Stomach smooth muscle (tissue), 2 donors: ENCODE data around the gene SLC1A1.
"Not testable (repeated sequence)": the region's sequence is repeated elsewhere in the genome, so short reads cannot be mapped to it uniquely, and the experiment has no call there.

Experiments
- H3K27ac ChIP-seq: one replicate; pipeline ENCODE4 v1.7.0; 2013; ENCODE audit warnings: mild to moderate bottlenecking, low read length, inconsistent platforms
- H3K27me3 ChIP-seq, 2 donors: one replicate each; pipeline ENCODE4 v1.7.0; 2013; ENCODE audit warnings: low read length in 2 of 2; ENCODE audit not compliant: insufficient read depth in 2 of 2, control insufficient read depth in 1 of 2
- H3K36me3 ChIP-seq, 2 donors: one replicate each; pipeline ENCODE4 v1.7.0; 2013; ENCODE audit warnings: low read length in 2 of 2; ENCODE audit not compliant: control insufficient read depth in 2 of 2, insufficient read depth in 2 of 2
- H3K4me1 ChIP-seq: one replicate; pipeline ENCODE4 v1.7.0; 2013; ENCODE audit warnings: low read length; ENCODE audit not compliant: control insufficient read depth, insufficient read depth
- H3K4me3 ChIP-seq, 2 donors: one replicate each; pipeline ENCODE4 v1.7.0; 2013; ENCODE audit warnings: low read length in 2 of 2
- H3K9ac ChIP-seq, 2 donors: one replicate each; pipeline ENCODE4 v1.7.0; 2013; ENCODE audit warnings: low read length in 2 of 2, mild to moderate bottlenecking in 1 of 2
- H3K9me3 ChIP-seq, 2 donors: one replicate each; pipeline ENCODE4 v1.7.0; 2013; ENCODE audit warnings: low read length in 2 of 2; ENCODE audit not compliant: control insufficient read depth in 2 of 2
- donor health status: healthy.
- donor health status: Pancreatic carcinoma.

The SLC1A1 gene

DNA sequence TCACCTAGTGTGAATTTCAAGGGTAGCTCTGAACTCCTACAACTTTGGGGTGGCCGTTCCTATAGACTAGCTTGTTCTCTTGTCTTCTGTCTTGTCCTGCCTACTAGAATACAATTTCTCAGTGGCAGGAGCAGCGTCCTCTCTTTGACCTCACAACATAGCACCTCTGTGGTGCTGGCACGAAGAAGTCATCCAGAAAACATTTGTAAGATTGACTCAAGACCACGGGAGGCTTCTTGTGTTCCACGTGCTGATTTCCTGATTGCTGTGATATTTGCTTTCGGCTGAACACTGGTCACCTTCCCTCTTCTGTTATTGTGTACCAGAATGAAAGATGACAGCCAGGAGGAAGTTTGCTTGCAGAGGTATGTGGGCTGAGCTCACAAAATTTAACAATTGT, 27.0 kb downstream of the SLC1A1 start:
- Histone ChIP-seq H3K4me3 (no peak overlapping the region), H3K9ac (no peak overlapping the region), H3K36me3 (no peaks in the 10 kb centered on the region), H3K27ac (peak overlapping the region; percentile 26), H3K27me3 (no peaks in the 10 kb centered on the region), H3K4me1 (peaks cover 12% of the 10 kb centered on the region), H3K9me3 (no peaks in the 10 kb centered on the region)

DNA sequence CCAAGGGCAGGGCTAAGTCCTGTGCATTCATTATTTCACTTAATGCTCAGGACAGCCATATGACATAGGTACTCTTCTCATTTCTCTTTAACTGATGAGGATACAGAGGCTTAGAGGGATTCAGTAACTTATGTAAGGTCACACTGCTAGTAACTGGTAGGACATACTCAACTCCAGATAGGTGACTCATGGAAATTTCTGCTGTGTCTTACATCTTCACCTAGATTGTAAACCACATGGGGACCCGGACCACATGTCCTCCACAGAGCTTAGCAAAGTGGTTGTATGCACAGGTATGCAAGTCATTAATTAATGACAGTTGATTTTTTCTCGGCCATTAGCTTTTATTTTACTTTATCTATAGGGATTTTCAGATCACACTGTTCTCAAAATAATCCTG, 29.3 kb downstream of the SLC1A1 start:
- Histone ChIP-seq H3K27me3 (no peaks in the 10 kb centered on the region), H3K9me3 (no peaks in the 10 kb centered on the region), H3K4me1 (peaks cover 12% of the 10 kb centered on the region), H3K36me3 (no peaks in the 10 kb centered on the region), H3K4me3 (no peak overlapping the region), H3K9ac (no peak overlapping the region), H3K27ac (no peak overlapping the region)

DNA sequence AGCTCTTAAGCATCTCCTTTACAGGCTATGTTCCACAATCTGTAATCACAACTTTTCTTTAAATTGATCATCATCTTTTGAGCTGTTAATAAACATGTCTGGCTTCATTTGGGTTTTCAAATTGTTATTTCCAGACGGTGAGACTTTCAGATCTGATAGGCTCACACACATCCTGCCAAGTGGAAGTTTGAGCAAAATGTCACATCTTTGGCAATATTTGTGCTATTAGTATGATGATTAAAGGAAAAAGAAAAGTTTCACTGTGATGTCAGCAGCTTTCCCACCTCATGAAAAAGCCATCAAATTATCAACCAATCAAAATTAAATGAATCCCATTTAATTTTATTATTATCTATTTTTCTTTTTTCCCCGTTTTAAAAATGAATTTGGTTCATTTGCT, 29.8 kb downstream of the SLC1A1 start:
- Histone ChIP-seq H3K27me3 (no peaks in the 10 kb centered on the region), H3K36me3 (no peaks in the 10 kb centered on the region), H3K9ac (no peak overlapping the region), H3K4me3 (no peak overlapping the region), H3K4me1 (peaks cover 12% of the 10 kb centered on the region), H3K27ac (no peak overlapping the region), H3K9me3 (no peaks in the 10 kb centered on the region)

DNA sequence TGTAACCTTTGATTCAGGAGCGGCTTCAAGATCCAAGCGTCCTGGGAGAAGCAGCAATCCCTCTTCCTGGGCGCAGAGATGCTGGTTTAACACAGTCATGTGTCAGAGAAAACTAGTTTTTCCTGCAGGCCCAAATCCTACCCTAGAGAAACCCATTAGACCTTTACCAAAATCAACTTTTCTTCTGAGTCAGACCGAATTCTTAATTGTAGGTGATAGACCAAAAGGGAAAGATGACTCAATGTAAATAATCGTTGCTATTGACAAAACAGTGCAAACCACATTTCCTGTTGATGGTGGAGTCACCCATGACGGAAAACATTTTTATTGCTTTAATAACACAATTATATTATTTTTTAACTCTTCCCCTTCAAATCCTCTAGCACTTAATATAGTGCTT, 40.1 kb downstream of the SLC1A1 start:
- H3K9me3 ChIP-seq = no peaks in the 10 kb centered on the region

DNA sequence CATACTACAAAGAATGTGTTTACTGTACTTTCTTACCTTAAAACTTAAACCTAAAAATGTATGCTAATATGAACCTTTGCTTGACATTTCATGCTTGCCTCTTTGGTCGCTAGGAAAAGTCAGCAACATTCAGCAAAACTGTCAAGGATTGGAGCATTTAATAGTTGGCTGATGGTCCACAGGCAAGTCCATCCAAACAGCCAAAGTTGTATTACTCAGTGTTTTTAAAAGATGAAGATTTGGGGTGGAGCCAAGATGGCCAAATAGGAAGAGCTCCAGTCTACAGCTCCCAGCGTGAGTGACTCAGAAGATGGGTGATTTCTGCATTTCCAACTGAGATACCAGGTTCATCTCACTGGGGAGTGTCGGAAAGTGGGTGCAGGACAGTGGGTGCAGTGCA, 40.6 kb downstream of the SLC1A1 start:
- H3K9ac ChIP-seq, H3K27me3 ChIP-seq, H3K4me3 ChIP-seq, H3K4me1 ChIP-seq, H3K27ac ChIP-seq, H3K36me3 ChIP-seq, H3K9me3 ChIP-seq: not testable (repeated sequence)

More for the DNA sequence above, 40.1 kb downstream of the SLC1A1 start:
- Histone ChIP-seq H3K36me3 (no peaks in the 10 kb centered on the region), H3K27ac (no peak overlapping the region), H3K4me1 (no peaks in the 10 kb centered on the region), H3K27me3 (no peaks in the 10 kb centered on the region), H3K9ac (no peak overlapping the region), H3K4me3 (no peak overlapping the region)

DNA sequence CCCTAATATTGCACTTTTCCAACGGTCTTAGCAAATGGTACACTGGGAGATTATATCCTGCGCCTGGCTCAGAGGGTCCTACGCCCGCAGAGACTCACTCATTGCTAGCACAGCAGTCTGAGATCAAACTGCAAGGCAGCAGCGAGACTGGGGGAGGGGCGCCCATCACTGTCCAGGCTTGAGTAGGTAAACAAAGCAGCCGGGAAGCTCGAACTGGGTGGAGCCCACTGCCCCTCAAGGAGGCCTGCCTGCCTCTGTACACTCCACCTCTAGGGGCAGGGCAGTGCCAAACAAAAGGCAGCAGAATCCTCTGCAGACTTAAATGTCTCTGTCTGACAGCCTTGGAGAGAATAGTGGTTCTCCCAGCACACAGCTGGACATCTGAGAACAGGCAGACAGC, 41.1 kb downstream of the SLC1A1 start:
- H3K27me3 ChIP-seq, H3K36me3 ChIP-seq, H3K4me1 ChIP-seq, H3K9ac ChIP-seq, H3K4me3 ChIP-seq, H3K9me3 ChIP-seq, H3K27ac ChIP-seq: not testable (repeated sequence)

DNA sequence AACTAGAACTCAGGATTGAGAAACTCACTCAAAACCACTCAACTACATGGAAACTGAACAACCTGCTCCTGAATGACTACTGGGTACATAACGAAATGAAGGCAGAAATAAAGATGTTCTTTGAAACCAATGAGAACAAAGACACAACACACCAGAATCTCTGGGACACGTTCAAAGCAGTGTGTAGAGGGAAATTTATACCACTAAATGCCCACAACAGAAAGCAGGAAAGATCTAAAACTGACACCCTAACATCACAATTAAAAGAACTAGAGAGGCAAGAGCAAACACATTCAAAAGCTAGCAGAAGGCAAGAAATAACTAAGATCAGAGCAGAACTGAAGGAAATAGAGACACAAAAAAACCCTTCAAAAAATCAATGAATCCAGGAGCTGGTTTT, 43.6 kb downstream of the SLC1A1 start:
- H3K4me1 ChIP-seq, H3K36me3 ChIP-seq, H3K9me3 ChIP-seq, H3K27ac ChIP-seq, H3K27me3 ChIP-seq, H3K4me3 ChIP-seq, H3K9ac ChIP-seq: not testable (repeated sequence)

DNA sequence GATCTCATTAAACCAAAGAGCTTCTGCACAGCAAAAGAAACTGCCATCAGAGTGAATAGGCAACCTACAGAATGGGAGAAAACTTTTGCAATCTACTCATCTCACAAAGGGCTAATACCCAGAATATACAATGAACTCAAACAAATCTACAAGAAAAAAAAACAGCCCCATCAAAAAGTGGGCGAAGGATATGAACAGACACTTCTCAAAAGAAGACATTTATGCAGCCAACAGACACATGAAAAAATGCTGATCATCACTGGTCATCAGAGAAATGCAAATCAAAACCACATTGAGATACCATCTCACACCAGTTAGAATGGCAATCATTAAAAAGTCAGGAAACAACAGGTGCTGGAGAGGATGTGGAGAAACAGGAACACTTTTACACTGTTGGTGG, 45.9 kb downstream of the SLC1A1 start:
- not testable (repeated sequence) for H3K9me3 ChIP-seq, H3K27me3 ChIP-seq, H3K9ac ChIP-seq, H3K36me3 ChIP-seq, H3K4me3 ChIP-seq, H3K4me1 ChIP-seq, H3K27ac ChIP-seq

DNA sequence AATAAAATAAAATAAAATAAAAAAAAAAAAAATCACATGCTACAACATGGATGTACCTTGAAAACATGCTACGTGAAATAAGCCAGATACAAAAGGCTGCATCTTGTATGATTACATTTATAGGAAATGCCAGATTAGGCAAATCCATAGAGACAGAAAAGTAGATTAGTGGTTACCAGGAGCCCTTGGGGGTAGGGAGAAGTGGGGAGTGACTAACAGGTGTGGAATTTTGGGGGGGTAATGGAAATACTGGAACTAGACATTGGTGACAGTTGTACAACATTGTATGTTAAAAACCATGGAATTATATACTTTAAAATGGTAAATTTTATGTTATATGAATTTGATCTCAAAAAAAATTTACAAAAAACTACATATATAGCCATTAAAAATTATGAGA, 47.3 kb downstream of the SLC1A1 start:
- Histone ChIP-seq H3K36me3 (no peaks in the 10 kb centered on the region), H3K27ac (no peak overlapping the region), H3K4me3 (no peak overlapping the region), H3K27me3 (no peaks in the 10 kb centered on the region), H3K4me1 (no peaks in the 10 kb centered on the region), H3K9me3 (peaks cover 0 to 3% of the 10 kb centered on the region in 2 donors), H3K9ac (no peak overlapping the region)

DNA sequence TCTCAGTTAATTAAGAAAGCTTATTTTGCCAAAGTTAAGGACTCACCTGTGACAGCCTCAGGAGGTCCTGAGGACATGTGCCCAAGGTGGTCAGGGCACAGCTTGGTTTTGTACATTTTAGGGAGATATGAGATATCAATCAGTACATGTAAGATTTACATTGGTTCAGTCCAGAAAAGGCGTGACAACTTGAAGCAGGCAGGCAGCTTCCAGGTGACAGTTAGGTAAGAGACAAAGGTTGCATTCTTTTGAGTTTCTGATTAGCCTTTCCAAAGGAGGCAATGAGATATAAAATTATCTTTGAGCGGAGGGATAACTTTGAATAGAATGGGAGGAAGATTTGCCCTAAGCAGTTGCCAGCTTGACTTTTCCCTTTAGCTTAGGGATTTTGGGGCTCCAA, 47.8 kb downstream of the SLC1A1 start:
- Histone ChIP-seq H3K27me3 (no peaks in the 10 kb centered on the region), H3K9me3 (peaks cover 0 to 3% of the 10 kb centered on the region in 2 donors), H3K9ac (no peak overlapping the region), H3K36me3 (no peaks in the 10 kb centered on the region), H3K4me3 (no peak overlapping the region), H3K4me1 (no peaks in the 10 kb centered on the region), H3K27ac (no peak overlapping the region)

DNA sequence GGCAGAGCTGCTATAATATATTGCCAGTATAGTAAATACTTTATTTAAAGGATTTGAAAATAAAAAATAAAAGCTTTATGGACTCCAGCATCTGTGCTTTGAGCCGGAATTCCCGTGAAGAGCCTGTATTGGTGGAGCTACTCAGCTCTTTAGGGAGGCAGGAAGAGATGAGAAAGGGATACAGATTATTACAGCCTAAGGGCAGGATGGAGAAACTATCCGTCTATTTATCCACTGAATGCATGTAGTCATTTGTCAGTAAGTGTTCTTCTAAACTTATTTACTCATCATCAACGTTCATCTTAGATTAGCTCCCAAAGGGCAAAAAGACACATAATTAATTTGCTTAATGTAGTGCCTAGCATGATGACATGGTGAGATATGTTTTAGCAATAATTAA, 48.4 kb downstream of the SLC1A1 start:
- H3K36me3 ChIP-seq = no peaks in the 10 kb centered on the region
- no peaks in the 10 kb centered on the region for H3K27me3 ChIP-seq
- no peaks in the 10 kb centered on the region for H3K4me1 ChIP-seq
- H3K27ac ChIP-seq = no peak overlapping the region
- peaks cover 0 to 3% of the 10 kb centered on the region in 2 donors for H3K9me3 ChIP-seq
- no peak overlapping the region for H3K9ac ChIP-seq
- no peak overlapping the region for H3K4me3 ChIP-seq

DNA sequence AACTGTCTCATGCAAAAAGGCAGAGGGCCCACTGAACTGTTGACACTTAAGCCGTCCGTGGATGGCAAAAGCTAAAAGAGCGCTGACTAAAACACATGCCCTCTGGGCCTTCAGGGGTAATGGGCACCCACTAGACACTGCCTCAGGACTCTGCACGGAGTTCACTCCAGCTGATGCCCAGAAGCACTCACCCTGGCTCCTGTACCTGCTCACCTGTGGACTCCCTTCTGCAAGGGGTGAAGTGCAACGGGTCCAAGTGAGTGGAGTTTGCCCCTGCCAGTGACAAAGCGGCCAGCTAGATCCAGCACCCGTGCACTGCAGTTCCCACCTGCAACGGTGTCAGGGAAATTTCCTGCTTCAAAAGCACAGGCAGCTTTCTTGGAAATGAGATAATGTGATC, 50.2 kb downstream of the SLC1A1 start:
- Histone ChIP-seq H3K9me3 (peaks cover 0 to 3% of the 10 kb centered on the region in 2 donors), H3K27me3 (no peaks in the 10 kb centered on the region), H3K4me1 (no peaks in the 10 kb centered on the region), H3K9ac (no peak overlapping the region), H3K36me3 (no peaks in the 10 kb centered on the region), H3K4me3 (no peak overlapping the region), H3K27ac (no peak overlapping the region)
